Measurements from ENCODE around the gene PDAP1.
"Not testable (repeated sequence)": the region's sequence is repeated elsewhere in the genome, so short reads cannot be mapped to it uniquely, and the experiment has no call there.

The PDAP1 gene

GRCh38 chr7:99438573-99439480 lies 30.4 kb upstream of the PDAP1 start, which contains the start of the genes CPSF4 and PTCD1:
Gene CPSF4 (plus strand): TSS chr7:99438943. CDS start chr7:99439083, 140 bp downstream.
Gene PTCD1 (minus strand): TSS chr7:99438798. CDS start chr7:99435242, 3,556 bp downstream.
- TF ChIP-seq ZFX (IDR thresholded peaks at IDR 0.05) = peak; percentile 33; the same call in 1 of the 2 replicates
- TF ChIP-seq CTCF (conservative IDR thresholded peaks at IDR 0.05) = no peak
- H3K27ac ChIP-seq = peak within 1 kb of the TSS; percentile 88

GRCh38 chr7:99437946-99438572 lies 29.7 kb upstream of the PDAP1 start:
- peak overlapping the region; percentile 88 for H3K27ac ChIP-seq
- TF ChIP-seq ZFX (IDR thresholded peaks at IDR 0.05) (no peak), CTCF (conservative IDR thresholded peaks at IDR 0.05) (no peak)

GRCh38 chr7:99433158-99433557 lies 24.8 kb upstream of the PDAP1 start:
- no peak for TF ChIP-seq ZFX (IDR thresholded peaks at IDR 0.05)
- no peak for TF ChIP-seq CTCF (conservative IDR thresholded peaks at IDR 0.05)
- H3K27ac ChIP-seq = no peak overlapping the region

GRCh38 chr7:99431756-99432540 lies 23.6 kb upstream of the PDAP1 start:
- not testable (repeated sequence) for H3K27ac ChIP-seq

GRCh38 chr7:99429756-99430155 lies 21.4 kb upstream of the PDAP1 start:
- H3K27ac ChIP-seq = no peak overlapping the region
- TF ChIP-seq ZFX (IDR thresholded peaks at IDR 0.05) = no peak

- TF ChIP-seq CTCF (conservative IDR thresholded peaks at IDR 0.05) (no peak), ZFX (IDR thresholded peaks at IDR 0.05) (no peak)
- H3K27ac ChIP-seq = no peak overlapping the region
Observed at GRCh38 chr7:99428972-99429566, 20.7 kb upstream of the PDAP1 start.

- TF ChIP-seq CTCF (conservative IDR thresholded peaks at IDR 0.05) = no peak
- no peak for TF ChIP-seq ZFX (IDR thresholded peaks at IDR 0.05)
- H3K27ac ChIP-seq = no peak overlapping the region
Observed at GRCh38 chr7:99424932-99425730, 16.7 kb upstream of the PDAP1 start.
